Measurements from ENCODE around the gene ZKSCAN2.

DNA sequence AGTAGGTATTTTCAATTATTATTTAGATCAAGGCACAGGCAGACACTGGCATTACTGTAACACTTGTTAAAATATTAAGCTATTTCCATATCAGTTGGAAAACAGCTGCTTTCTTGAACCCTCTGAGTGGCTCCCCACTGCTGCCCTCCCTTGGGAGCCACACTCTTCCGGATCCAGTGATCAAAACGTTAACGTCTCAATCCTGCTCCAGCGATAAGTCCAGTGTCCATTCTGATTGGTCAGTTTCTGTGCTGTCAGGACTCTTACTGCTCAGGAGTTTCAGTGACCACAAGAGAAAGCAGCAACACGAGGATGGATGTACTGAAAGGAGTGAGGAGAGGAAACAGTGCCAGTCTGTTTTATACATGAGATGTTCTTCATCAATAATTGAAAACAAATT lies 13.8 kb upstream of the ZKSCAN2 start:
- TF ChIP-seq CTCF (IDR thresholded peaks at IDR 0.05) (no peak), POLR2A (IDR thresholded peaks at IDR 0.05) (no peak), EP300 (IDR thresholded peaks at IDR 0.05) (no peak)
